Body of pancreas (tissue), 4 donors: Measurements from ENCODE around the gene GAS5.

Experiments
- POLR2A ChIP-seq, 3 donors: fragments of 450-650 bp; IDR thresholded peaks; one replicate each; pipeline ENCODE4 v1.6.1; 2016; ENCODE audit warnings: antibody characterized with exemption in 3 of 3, mild to moderate bottlenecking in 2 of 3
- TF ChIP-seq, protein P1 (sequence below), 7 experiments: fragments of 450-650 bp in 4 of 7; fragments of 200-600 bp in 3 of 7; sonication (generic) in 3 of 7; IDR thresholded peaks; one replicate each; pipeline ENCODE4 v1.5.1; 2016 to 2019; ENCODE audit warnings: antibody characterized with exemption in 7 of 7

DNA sequence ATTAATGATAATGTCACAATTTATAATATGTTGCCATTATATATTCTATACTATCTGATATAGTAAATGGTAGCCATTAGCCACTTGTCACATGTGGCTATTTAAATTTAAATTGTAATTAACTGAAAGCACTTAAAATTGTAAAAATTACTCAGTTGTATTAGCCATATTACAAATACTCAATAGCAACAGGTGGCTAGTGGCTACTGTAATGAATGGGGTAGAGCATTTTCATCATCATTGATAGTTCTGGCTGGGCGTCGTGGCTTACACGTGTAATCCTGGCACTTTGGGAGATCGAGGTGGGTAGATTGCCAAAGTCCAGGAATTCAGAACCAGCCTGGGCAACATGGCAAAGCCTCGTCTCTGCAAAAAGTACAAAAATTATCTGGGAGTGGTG is 16.9 kb upstream of the GAS5 start:
- TF ChIP-seq, protein P1, sequence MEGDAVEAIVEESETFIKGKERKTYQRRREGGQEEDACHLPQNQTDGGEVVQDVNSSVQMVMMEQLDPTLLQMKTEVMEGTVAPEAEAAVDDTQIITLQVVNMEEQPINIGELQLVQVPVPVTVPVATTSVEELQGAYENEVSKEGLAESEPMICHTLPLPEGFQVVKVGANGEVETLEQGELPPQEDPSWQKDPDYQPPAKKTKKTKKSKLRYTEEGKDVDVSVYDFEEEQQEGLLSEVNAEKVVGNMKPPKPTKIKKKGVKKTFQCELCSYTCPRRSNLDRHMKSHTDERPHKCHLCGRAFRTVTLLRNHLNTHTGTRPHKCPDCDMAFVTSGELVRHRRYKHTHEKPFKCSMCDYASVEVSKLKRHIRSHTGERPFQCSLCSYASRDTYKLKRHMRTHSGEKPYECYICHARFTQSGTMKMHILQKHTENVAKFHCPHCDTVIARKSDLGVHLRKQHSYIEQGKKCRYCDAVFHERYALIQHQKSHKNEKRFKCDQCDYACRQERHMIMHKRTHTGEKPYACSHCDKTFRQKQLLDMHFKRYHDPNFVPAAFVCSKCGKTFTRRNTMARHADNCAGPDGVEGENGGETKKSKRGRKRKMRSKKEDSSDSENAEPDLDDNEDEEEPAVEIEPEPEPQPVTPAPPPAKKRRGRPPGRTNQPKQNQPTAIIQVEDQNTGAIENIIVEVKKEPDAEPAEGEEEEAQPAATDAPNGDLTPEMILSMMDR (IDR thresholded peaks at IDR 0.05) = no peak
- TF ChIP-seq POLR2A (IDR thresholded peaks at IDR 0.05) = no peak
